ENCODE results near the gene GUCA2A.

DNA sequence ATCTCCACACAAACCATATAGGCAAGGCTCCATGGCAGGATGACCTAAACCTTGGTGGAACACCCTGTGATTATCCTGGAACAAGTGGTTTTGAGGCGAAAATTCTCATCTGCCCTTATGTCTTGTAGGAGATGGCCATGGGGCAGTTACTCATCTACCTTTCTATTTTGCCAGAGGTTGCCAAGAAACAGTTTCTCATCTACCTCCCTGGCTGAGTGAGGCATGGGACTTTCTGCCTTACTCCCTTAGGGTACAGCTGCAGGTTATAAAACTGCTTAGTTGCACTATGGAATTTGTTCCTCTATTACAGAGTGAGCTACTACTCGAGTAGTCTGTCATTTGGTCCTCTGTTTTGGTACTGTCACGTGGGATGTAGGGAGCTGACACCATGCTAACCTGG lies 31.3 kb upstream of the GUCA2A start:
- TF ChIP-seq EP300 (IDR thresholded peaks at IDR 0.05) (no peak), POLR2A (IDR thresholded peaks at IDR 0.05) (no peak)
- TF ChIP-seq, protein P1, sequence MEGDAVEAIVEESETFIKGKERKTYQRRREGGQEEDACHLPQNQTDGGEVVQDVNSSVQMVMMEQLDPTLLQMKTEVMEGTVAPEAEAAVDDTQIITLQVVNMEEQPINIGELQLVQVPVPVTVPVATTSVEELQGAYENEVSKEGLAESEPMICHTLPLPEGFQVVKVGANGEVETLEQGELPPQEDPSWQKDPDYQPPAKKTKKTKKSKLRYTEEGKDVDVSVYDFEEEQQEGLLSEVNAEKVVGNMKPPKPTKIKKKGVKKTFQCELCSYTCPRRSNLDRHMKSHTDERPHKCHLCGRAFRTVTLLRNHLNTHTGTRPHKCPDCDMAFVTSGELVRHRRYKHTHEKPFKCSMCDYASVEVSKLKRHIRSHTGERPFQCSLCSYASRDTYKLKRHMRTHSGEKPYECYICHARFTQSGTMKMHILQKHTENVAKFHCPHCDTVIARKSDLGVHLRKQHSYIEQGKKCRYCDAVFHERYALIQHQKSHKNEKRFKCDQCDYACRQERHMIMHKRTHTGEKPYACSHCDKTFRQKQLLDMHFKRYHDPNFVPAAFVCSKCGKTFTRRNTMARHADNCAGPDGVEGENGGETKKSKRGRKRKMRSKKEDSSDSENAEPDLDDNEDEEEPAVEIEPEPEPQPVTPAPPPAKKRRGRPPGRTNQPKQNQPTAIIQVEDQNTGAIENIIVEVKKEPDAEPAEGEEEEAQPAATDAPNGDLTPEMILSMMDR (IDR thresholded peaks at IDR 0.05): no peak
